Immature natural killer cell (primary cell): ENCODE measurements around the gene HAUS3. TPM values are rescaled to one million over a fixed set of nuclear protein-coding genes. Genes with fewer than 3 reads are reported as not detected.
"Not testable (repeated sequence)": the region's sequence is repeated elsewhere in the genome, so short reads cannot be mapped to it uniquely, and the experiment has no call there.

ENCODE experiments used
- DNase-seq, 3 donors: peaks; one replicate each; pipeline ENCODE4 v3.0.0; 2022; ENCODE audit warnings: mixed read lengths in 1 of 3
- H3K27ac Mint-ChIP-seq, 6 donors: one replicate each; pipeline ENCODE4 v1.8.0; 2020; ENCODE audit warnings: mixed read lengths in 6 of 6, mild to moderate bottlenecking in 5 of 6, inconsistent platforms in 4 of 6, moderate library complexity in 3 of 6
- H3K27me3 Mint-ChIP-seq, 3 donors: one replicate each; pipeline ENCODE4 v1.8.0; 2020 to 2021; ENCODE audit warnings: low read depth in 3 of 3, mild to moderate bottlenecking in 3 of 3, mixed read lengths in 3 of 3, moderate library complexity in 3 of 3, inconsistent platforms in 1 of 3
- H3K36me3 Mint-ChIP-seq, 3 donors: one replicate each; pipeline ENCODE4 v1.8.0; 2020; ENCODE audit warnings: mixed read lengths in 3 of 3, inconsistent platforms in 2 of 3, mild to moderate bottlenecking in 2 of 3
- H3K4me1 Mint-ChIP-seq, 2 donors: one replicate each; pipeline ENCODE4 v1.8.0; 2020; ENCODE audit warnings: inconsistent platforms in 2 of 2, mild to moderate bottlenecking in 2 of 2, mixed read lengths in 2 of 2, moderate library complexity in 1 of 2
- H3K4me3 Mint-ChIP-seq, 5 donors: one replicate each; pipeline ENCODE4 v1.8.0; 2020; ENCODE audit warnings: mild to moderate bottlenecking in 5 of 5, mixed read lengths in 5 of 5, inconsistent platforms in 3 of 5, moderate library complexity in 3 of 5
- H3K9me3 Mint-ChIP-seq, 6 donors: one replicate each; pipeline ENCODE4 v1.8.0; 2020; ENCODE audit warnings: mild to moderate bottlenecking in 6 of 6, mixed read lengths in 6 of 6, inconsistent platforms in 4 of 6, moderate library complexity in 3 of 6
- polyA plus RNA-seq, 3 donors: library from polyadenylated mRNA; unstranded; fragments of 300-500 nt; fragmentation: Illumina TruSeq; gene quantifications; one replicate each; pipeline ENCODE4 v1.2.3, GENCODE V29; 2021

Gene HAUS3
- polyA plus RNA-seq, 3 donors from 2014 or later, result 12.8 to 21.7 (median 16.5) TPM

DNA sequence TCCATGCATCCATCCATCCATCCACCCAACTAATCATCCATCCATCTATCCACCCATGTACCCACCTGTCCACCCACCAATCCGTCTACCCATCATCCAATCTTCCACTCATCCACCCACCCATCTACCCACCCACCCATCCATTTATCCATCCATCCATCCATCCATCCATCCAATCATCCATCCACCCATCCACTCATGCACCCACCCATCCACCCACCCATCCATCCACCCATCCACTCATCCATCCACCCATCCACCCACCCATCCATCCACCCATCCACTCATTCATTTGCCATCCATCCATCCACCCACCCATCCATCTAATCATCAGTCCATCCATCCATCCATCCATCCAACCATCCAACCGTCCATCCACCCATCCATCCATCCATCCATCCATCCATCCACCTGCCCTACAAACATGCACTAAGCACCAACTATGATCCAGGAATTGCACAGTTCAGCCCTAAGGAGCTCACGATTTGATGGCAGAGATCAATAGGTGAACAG, 41.3 kb upstream of the HAUS3 start:
- H3K4me1 Mint-ChIP-seq, result peaks cover 38 to 44% of the 10 kb centered on the region in 2 donors
- DNase-seq, result no peak
- peak overlapping the region in 3 of 5 donors; percentile 18 to 64 (median 58) for H3K4me3 Mint-ChIP-seq
- peak overlapping the region in 5 of 6 donors; percentile 99 to 100 (median 100) for H3K27ac Mint-ChIP-seq
- peaks cover 12 to 19% (median 14%) of the 10 kb centered on the region in 3 donors for H3K27me3 Mint-ChIP-seq
- peaks cover 0 to 20% (median 16%) of the 10 kb centered on the region in 3 donors for H3K36me3 Mint-ChIP-seq
- no peaks in the 10 kb centered on the region for H3K9me3 Mint-ChIP-seq

- DNase-seq, result peak; percentile 94 to 95 (median 95)
- peak overlapping the region; percentile 99 to 100 (median 100) for H3K27ac Mint-ChIP-seq
- peaks cover 0 to 18% (median 14%) of the 10 kb centered on the region in 3 donors for H3K36me3 Mint-ChIP-seq
- H3K9me3 Mint-ChIP-seq, result no peaks in the 10 kb centered on the region
- peaks cover 38 to 44% of the 10 kb centered on the region in 2 donors for H3K4me1 Mint-ChIP-seq
- peaks cover 9 to 19% (median 9%) of the 10 kb centered on the region in 3 donors for H3K27me3 Mint-ChIP-seq
- peak overlapping the region; percentile 70 to 84 (median 77) for H3K4me3 Mint-ChIP-seq
Observed at GRCh38 chr4:2281575-2282343, 39.8 kb upstream of the HAUS3 start.

DNA sequence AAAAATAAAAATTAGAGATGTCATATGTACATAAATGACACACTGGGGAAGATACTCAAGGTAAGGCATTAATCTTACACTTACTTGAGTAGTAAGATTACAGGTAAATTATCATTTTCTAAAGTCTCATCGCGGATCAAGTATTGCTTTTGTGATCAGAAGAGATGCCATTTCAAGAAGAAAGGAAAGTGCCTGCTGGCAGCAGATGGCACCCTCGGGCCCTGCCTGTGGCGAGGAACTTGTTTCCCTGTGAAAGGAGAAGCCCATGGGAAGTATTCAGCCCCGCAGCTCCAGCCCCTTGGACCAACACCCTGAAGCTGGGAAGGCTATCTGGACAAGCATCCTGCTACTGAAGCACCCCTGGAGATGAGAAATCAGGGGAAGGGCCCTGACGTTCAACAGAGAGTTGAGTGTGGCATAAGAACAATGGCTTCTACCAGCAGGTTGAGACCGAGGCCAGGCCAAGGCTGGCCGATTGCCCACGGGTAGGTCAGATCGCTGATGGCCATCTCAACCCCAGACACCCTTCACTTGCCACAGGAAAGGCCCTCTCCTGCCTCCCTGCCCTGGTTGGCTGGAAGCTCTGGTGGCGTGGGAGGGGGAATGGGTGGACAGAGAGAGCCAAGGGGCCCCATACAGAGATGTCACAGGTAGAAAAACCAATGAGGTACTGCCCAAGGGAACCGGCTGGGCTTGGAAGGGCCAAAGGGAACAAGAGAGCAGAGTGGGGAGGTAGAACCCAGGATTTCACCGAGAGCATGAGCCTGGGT, 38.8 kb upstream of the HAUS3 start:
- H3K36me3 Mint-ChIP-seq, result peaks cover 0 to 16% (median 9%) of the 10 kb centered on the region in 3 donors
- peaks cover 8 to 16% (median 11%) of the 10 kb centered on the region in 3 donors for H3K27me3 Mint-ChIP-seq
- DNase-seq, result no peak
- peaks cover 38 to 44% of the 10 kb centered on the region in 2 donors for H3K4me1 Mint-ChIP-seq
- H3K4me3 Mint-ChIP-seq, result peak overlapping the region in 2 of 5 donors; percentile 58 to 77
- H3K9me3 Mint-ChIP-seq, result no peaks in the 10 kb centered on the region
- H3K27ac Mint-ChIP-seq, result peak overlapping the region; percentile 99 to 100 (median 100)

GRCh38 chr4:2277956-2278355, 36.0 kb upstream of the HAUS3 start:
- no peak for DNase-seq
- peak overlapping the region in 3 of 6 donors; percentile 35 to 100 (median 84) for H3K27ac Mint-ChIP-seq
- peaks cover 29 to 33% of the 10 kb centered on the region in 2 donors for H3K4me1 Mint-ChIP-seq

DNA sequence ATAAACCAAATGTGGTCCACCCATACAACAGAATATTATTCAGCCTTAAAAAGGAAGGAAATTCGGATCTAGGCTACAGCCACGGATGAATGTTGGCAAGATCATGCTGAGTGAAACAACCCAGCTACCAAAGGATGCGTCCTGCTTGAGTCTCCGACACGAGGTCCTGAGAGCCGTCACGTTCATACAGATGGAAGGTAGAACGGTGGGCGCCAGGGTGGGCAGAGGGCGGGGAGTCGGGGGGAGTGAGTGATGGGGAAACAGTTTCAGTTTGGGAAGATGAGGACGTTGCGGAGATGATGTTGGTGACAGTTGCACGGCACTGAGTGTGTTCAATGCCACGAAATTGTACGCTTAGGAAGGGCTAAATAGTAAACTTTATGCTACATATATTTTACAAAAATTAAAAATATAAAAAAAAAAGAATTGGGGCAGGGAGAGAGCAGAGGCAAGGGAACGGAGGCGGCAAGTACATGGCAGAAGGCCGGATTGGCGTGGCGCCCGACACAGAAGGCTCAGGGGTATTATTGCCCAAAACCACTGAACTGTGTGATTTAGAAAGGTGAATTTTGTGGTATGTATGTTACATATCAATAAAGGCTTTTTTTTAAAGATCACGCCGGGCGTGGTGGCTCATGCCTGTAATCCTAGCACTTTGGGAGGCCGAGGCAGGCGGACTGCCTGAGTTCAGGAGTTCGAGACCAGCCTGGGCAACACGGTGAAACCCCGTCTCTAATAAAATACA, 34.8 kb upstream of the HAUS3 start:
- no peak overlapping the region for H3K27ac Mint-ChIP-seq
- H3K4me1 Mint-ChIP-seq, result peaks cover 22 to 29% of the 10 kb centered on the region in 2 donors
- peaks cover 3 to 7% (median 6%) of the 10 kb centered on the region in 3 donors for H3K36me3 Mint-ChIP-seq
- peaks cover 4 to 7% (median 6%) of the 10 kb centered on the region in 3 donors for H3K27me3 Mint-ChIP-seq
- no peaks in the 10 kb centered on the region for H3K9me3 Mint-ChIP-seq
- no peak for DNase-seq
- H3K4me3 Mint-ChIP-seq, result no peak overlapping the region

More at GRCh38 chr4:2277956-2278355, 36.0 kb upstream of the HAUS3 start:
- no peak overlapping the region for H3K4me3 Mint-ChIP-seq
- no peaks in the 10 kb centered on the region for H3K9me3 Mint-ChIP-seq
- H3K36me3 Mint-ChIP-seq, result peaks cover 3 to 9% (median 7%) of the 10 kb centered on the region in 3 donors
- H3K27me3 Mint-ChIP-seq, result peaks cover 10 to 16% (median 11%) of the 10 kb centered on the region in 3 donors

DNA sequence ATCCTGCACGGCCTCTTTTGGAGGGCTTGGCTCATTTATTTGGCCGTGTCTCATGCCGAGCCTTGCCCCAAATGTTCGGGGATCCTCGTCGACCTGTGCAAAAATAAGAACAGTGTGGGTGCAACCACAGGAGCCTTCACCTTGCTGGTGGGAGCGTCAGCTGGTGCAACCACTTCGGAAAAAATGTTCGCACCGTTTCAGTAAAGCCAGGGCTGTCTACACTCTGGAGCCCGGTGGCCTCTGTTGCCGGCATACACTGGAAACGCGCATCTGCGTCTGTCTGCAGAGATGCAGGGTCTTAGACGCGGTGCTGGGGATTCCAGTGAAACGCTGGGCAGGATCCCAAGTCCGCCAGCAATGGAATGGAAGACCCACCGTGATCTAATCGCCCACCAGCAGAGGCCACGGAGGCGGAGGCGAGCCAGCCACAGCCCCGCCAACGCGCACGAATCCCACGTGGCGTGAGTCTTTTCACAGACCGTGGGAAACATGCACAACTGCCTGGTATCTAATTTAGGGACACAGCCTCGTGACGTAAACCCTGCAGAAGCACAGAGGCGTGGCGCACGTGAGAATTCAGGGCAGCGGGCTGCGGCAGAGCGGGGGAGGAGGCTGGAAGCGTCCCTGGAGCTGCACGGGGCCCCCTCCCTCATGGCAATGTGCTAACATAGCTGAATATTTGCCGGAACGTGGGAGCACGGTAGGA, 33.8 kb upstream of the HAUS3 start:
- no peak overlapping the region for H3K4me3 Mint-ChIP-seq
- no peak overlapping the region for H3K27ac Mint-ChIP-seq
- H3K36me3 Mint-ChIP-seq, result peaks cover 3 to 7% (median 6%) of the 10 kb centered on the region in 3 donors
- no peaks in the 10 kb centered on the region for H3K9me3 Mint-ChIP-seq
- DNase-seq, result no peak
- peaks cover 3 to 6% (median 4%) of the 10 kb centered on the region in 3 donors for H3K27me3 Mint-ChIP-seq
- H3K4me1 Mint-ChIP-seq, result peaks cover 12 to 18% of the 10 kb centered on the region in 2 donors

- H3K4me3 Mint-ChIP-seq, H3K27me3 Mint-ChIP-seq, H3K27ac Mint-ChIP-seq, H3K36me3 Mint-ChIP-seq, DNase-seq, H3K9me3 Mint-ChIP-seq: not testable (repeated sequence)
- H3K4me1 Mint-ChIP-seq, result peaks cover 9 to 13% of the 10 kb centered on the region in 2 donors
Observed at GRCh38 chr4:2275044-2275397, 33.1 kb upstream of the HAUS3 start.

GRCh38 chr4:2274320-2275043, 32.6 kb upstream of the HAUS3 start:
- H3K4me1 Mint-ChIP-seq, result peaks cover 7 to 13% of the 10 kb centered on the region in 2 donors
- peak overlapping the region in 2 of 6 donors; percentile 42 to 52 for H3K27ac Mint-ChIP-seq
- no peak overlapping the region for H3K4me3 Mint-ChIP-seq
- H3K27me3 Mint-ChIP-seq, result peaks cover 2 to 4% (median 3%) of the 10 kb centered on the region in 3 donors
- H3K36me3 Mint-ChIP-seq, result peaks cover 3 to 9% (median 9%) of the 10 kb centered on the region in 3 donors
- no peak for DNase-seq
- no peaks in the 10 kb centered on the region for H3K9me3 Mint-ChIP-seq

- peaks cover 2 to 4% (median 3%) of the 10 kb centered on the region in 3 donors for H3K27me3 Mint-ChIP-seq
- H3K36me3 Mint-ChIP-seq, result peaks cover 3 to 11% (median 10%) of the 10 kb centered on the region in 3 donors
- H3K9me3 Mint-ChIP-seq, result no peaks in the 10 kb centered on the region
- H3K4me3 Mint-ChIP-seq, result no peak overlapping the region
- H3K27ac Mint-ChIP-seq, result no peak overlapping the region
- no peak for DNase-seq
- H3K4me1 Mint-ChIP-seq, result peaks cover 7 to 13% of the 10 kb centered on the region in 2 donors
Observed at GRCh38 chr4:2273657-2274319, 31.9 kb upstream of the HAUS3 start.

DNA sequence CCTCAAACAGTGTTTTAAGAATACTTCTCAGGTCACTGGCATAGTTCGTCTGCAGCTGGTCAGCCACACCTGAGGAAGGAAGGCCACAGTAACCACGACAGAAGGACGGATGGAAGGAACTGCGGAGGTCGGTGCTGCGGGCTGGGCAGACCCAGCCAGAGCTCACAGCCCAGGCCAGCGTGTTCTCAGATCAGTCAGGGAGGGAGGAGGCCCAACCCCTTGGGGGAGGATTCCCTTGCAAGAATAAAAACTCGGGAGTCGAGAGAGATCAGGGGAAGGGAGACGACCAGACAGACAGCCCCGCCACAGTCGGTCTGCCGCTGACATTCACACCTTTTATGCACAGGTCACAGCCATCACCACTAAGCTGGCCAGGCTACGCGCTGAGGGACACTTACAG, 31.3 kb upstream of the HAUS3 start:
- no peak for DNase-seq
- H3K4me1 Mint-ChIP-seq, result peaks cover 7 to 13% of the 10 kb centered on the region in 2 donors
- no peaks in the 10 kb centered on the region for H3K9me3 Mint-ChIP-seq
- H3K36me3 Mint-ChIP-seq, result peaks cover 3 to 11% (median 10%) of the 10 kb centered on the region in 3 donors
- H3K4me3 Mint-ChIP-seq, result no peak overlapping the region
- peaks cover 2 to 4% (median 3%) of the 10 kb centered on the region in 3 donors for H3K27me3 Mint-ChIP-seq
- peak overlapping the region in 3 of 6 donors; percentile 30 to 81 (median 69) for H3K27ac Mint-ChIP-seq

DNA sequence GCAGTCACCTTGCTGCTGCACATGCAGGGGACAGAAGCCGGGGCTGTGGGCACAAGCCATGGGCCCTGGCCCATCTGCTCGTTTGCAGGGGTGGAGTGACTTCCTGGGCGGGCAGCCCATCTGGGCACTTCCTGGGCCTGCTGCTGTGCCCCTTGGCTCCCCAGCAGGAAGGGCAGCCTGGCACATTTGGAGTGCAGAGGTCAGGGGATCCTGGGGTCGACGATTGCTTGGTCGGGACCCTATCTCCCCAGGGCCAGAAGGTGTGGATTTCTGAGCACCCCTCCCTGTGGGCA, 30.9 kb upstream of the HAUS3 start:
- no peak overlapping the region for H3K4me3 Mint-ChIP-seq
- H3K27me3 Mint-ChIP-seq, result peaks cover 2 to 4% (median 3%) of the 10 kb centered on the region in 3 donors
- H3K36me3 Mint-ChIP-seq, result peaks cover 3 to 11% (median 10%) of the 10 kb centered on the region in 3 donors
- peaks cover 7 to 13% of the 10 kb centered on the region in 2 donors for H3K4me1 Mint-ChIP-seq
- H3K9me3 Mint-ChIP-seq, result no peaks in the 10 kb centered on the region
- no peak for DNase-seq
- no peak overlapping the region for H3K27ac Mint-ChIP-seq
